ENCODE results near the gene ACBD6. TPM values are rescaled to one million over a fixed set of nuclear protein-coding genes. Genes with fewer than 3 reads are reported as not detected.

Gene ACBD6
- total RNA-seq, 2 donors from 2014 or later: 43.2 to 54.5 TPM

GRCh38 chr1:180372728-180373127 is 129.6 kb downstream of the ACBD6 start:
- no peak for TF ChIP-seq CTCF (conservative IDR thresholded peaks at IDR 0.05)
- H3K4me3 ChIP-seq (ENCODE audit: low read length): no peak overlapping the region
- Mint-ChIP-seq H3K4me1 (peaks cover 21% of the 10 kb centered on the region), H3K9me3 (peaks cover 8% of the 10 kb centered on the region), H3K36me3 (ENCODE audit: low read depth) (peaks cover 3% of the 10 kb centered on the region), H3K4me3 (no peak overlapping the region), H3K27ac (no peak overlapping the region), H3K27me3 (ENCODE audit: insufficient read depth) (peaks cover 2% of the 10 kb centered on the region)
- H3K9ac ChIP-seq (ENCODE audit: extremely low read depth, low read length, poor library complexity, severe bottlenecking): no peak overlapping the region
- H3K9me3 ChIP-seq (ENCODE audit: control insufficient read depth, low read length): peaks cover 11% of the 10 kb centered on the region
- 89 to 100% methylated on average over 2 to 3 of the region's 4 CpGs for WGBS, 2 experiments (ENCODE audit: insufficient coverage in 1 of 2, insufficient read length in 1 of 2)
- peaks cover 5% of the 10 kb centered on the region for H3K27me3 ChIP-seq (ENCODE audit: control insufficient read depth, insufficient read depth, low read length, poor library complexity, severe bottlenecking)
- peaks cover 9% of the 10 kb centered on the region for H3K4me1 ChIP-seq (ENCODE audit: control insufficient read depth, insufficient read depth, low read length)
- no peaks in the 10 kb centered on the region for H3K36me3 ChIP-seq (ENCODE audit: control insufficient read depth, insufficient read depth, low read length)
- no peak for DNase-seq
- H3K27ac ChIP-seq (ENCODE audit: low read depth, low read length): no peak overlapping the region

- H3K27ac ChIP-seq (ENCODE audit: low read depth, low read length): no peak overlapping the region
- H3K27ac Mint-ChIP-seq: no peak overlapping the region
- peaks cover 21% of the 10 kb centered on the region for H3K4me1 Mint-ChIP-seq
- peaks cover 9% of the 10 kb centered on the region for H3K4me1 ChIP-seq (ENCODE audit: control insufficient read depth, insufficient read depth, low read length)
- no peak overlapping the region for H3K9ac ChIP-seq (ENCODE audit: extremely low read depth, low read length, poor library complexity, severe bottlenecking)
- no peak overlapping the region for H3K4me3 Mint-ChIP-seq
- TF ChIP-seq CTCF (conservative IDR thresholded peaks at IDR 0.05): no peak
- H3K9me3 Mint-ChIP-seq: no peaks in the 10 kb centered on the region
- no peak for DNase-seq
- peaks cover 5% of the 10 kb centered on the region for H3K27me3 ChIP-seq (ENCODE audit: control insufficient read depth, insufficient read depth, low read length, poor library complexity, severe bottlenecking)
- no peak overlapping the region for H3K4me3 ChIP-seq (ENCODE audit: low read length)
- H3K36me3 Mint-ChIP-seq (ENCODE audit: low read depth): no peaks in the 10 kb centered on the region
- H3K27me3 Mint-ChIP-seq (ENCODE audit: insufficient read depth): peaks cover 2% of the 10 kb centered on the region
- H3K36me3 ChIP-seq (ENCODE audit: control insufficient read depth, insufficient read depth, low read length): no peaks in the 10 kb centered on the region
- H3K9me3 ChIP-seq (ENCODE audit: control insufficient read depth, low read length): no peaks in the 10 kb centered on the region
- WGBS, 2 experiments (ENCODE audit: insufficient coverage in 1 of 2, insufficient read length in 1 of 2): no CpG with 5 or more reads among the region's 1 CpG
Measured at GRCh38 chr1:180370597-180370996, 131.8 kb downstream of the ACBD6 start.

- no peak overlapping the region for H3K9ac ChIP-seq (ENCODE audit: extremely low read depth, low read length, poor library complexity, severe bottlenecking)
- H3K9me3 ChIP-seq (ENCODE audit: control insufficient read depth, low read length): no peaks in the 10 kb centered on the region
- Mint-ChIP-seq H3K4me3 (no peak overlapping the region), H3K27me3 (ENCODE audit: insufficient read depth) (no peaks in the 10 kb centered on the region), H3K36me3 (ENCODE audit: low read depth) (no peaks in the 10 kb centered on the region), H3K27ac (no peak overlapping the region), H3K9me3 (no peaks in the 10 kb centered on the region), H3K4me1 (peaks cover 21% of the 10 kb centered on the region)
- no peak overlapping the region for H3K4me3 ChIP-seq (ENCODE audit: low read length)
- TF ChIP-seq CTCF (conservative IDR thresholded peaks at IDR 0.05): no peak
- no peak for DNase-seq
- H3K36me3 ChIP-seq (ENCODE audit: control insufficient read depth, insufficient read depth, low read length): no peaks in the 10 kb centered on the region
- no peak overlapping the region for H3K27ac ChIP-seq (ENCODE audit: low read depth, low read length)
- H3K4me1 ChIP-seq (ENCODE audit: control insufficient read depth, insufficient read depth, low read length): peaks cover 9% of the 10 kb centered on the region
- peaks cover 5% of the 10 kb centered on the region for H3K27me3 ChIP-seq (ENCODE audit: control insufficient read depth, insufficient read depth, low read length, poor library complexity, severe bottlenecking)
Measured at GRCh38 chr1:180370188-180370587, 132.2 kb downstream of the ACBD6 start.

Data from endodermal cell (in vitro differentiated cells).